Measurements from ENCODE around the gene GDPD5. TPM values are rescaled to one million over a fixed set of nuclear protein-coding genes. Genes with fewer than 3 reads are reported as not detected.

The GDPD5 gene, protein sequence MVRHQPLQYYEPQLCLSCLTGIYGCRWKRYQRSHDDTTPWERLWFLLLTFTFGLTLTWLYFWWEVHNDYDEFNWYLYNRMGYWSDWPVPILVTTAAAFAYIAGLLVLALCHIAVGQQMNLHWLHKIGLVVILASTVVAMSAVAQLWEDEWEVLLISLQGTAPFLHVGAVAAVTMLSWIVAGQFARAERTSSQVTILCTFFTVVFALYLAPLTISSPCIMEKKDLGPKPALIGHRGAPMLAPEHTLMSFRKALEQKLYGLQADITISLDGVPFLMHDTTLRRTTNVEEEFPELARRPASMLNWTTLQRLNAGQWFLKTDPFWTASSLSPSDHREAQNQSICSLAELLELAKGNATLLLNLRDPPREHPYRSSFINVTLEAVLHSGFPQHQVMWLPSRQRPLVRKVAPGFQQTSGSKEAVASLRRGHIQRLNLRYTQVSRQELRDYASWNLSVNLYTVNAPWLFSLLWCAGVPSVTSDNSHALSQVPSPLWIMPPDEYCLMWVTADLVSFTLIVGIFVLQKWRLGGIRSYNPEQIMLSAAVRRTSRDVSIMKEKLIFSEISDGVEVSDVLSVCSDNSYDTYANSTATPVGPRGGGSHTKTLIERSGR
- total RNA-seq, result 1 to 10 TPM; 5.1 to 9.3 (median 8.4) TPM

DNA sequence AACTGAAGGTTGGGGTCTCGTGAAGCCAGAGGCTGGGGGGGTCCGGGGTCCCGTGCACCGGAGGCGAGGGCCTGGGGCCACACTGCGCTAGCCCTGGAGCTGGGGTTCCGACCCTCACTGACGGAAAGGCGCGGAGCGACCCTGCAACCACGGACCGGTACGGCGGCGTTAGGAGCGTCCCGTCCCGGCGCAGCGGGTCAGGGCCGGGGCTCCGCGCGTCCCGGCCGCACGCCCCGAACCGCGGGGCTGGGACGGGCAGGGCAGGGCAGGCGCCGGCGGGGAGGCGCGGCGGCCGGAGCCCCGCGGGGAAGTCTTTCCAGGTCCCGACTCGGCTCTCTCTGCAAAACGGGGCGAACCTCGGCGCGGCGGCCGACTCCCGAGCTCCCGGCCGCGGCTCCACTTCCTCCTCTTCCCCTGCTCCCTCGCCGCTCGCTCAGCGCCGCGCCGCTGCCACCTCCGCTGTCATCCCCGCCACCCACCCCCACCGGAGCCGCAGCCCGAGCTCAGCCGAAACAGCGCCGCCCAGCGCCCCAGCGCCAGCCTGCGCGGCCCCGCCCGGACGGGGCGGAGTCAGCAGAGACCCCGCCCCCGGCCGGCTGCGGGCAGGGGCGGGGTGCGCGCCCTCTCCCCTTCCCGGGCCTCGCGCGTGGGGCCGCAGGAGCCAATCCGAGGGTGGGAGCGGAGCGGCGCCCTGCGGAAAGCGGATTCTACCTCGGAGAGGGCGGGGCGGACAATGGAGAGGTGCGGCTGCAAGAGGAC is at the start of gene GDPD5:
Gene GDPD5 (minus strand): TSS at position 509 of the 759 bp plus-strand sequence. CDS start 48,206 bp downstream, outside the sequence.
- Histone ChIP-seq H3K4me1 (peaks cover 13 to 34% (median 29%) of the 10 kb centered on the region in 4 donors), H3K27me3 (no peaks in the 10 kb centered on the region), H3K27ac (replicated peaks in 1 of 4) (peak within 1 kb of the TSS in 3 of 4 donors; percentile 26 to 52 (median 46)), H3K36me3 (no peaks in the 10 kb centered on the region), H3K4me3 (peak within 1 kb of the TSS; percentile 66 to 97 (median 74)), H3K9me3 (no peaks in the 10 kb centered on the region)
- intact Hi-C loops (cut with DNase I), result loop anchor here (5.0 kb wide), 1 partner anchor 128 kb away; the partner anchor contains the start of gene RPS3
- peak; percentile 93 for DNase-seq (ENCODE audit: extremely low spot score)
- TF ChIP-seq EP300 (IDR thresholded peaks at IDR 0.05) (no peak), POLR2AphosphoS5 (IDR thresholded peaks at IDR 0.05) (peak; percentile 31 to 51)
- TF ChIP-seq, protein P1, sequence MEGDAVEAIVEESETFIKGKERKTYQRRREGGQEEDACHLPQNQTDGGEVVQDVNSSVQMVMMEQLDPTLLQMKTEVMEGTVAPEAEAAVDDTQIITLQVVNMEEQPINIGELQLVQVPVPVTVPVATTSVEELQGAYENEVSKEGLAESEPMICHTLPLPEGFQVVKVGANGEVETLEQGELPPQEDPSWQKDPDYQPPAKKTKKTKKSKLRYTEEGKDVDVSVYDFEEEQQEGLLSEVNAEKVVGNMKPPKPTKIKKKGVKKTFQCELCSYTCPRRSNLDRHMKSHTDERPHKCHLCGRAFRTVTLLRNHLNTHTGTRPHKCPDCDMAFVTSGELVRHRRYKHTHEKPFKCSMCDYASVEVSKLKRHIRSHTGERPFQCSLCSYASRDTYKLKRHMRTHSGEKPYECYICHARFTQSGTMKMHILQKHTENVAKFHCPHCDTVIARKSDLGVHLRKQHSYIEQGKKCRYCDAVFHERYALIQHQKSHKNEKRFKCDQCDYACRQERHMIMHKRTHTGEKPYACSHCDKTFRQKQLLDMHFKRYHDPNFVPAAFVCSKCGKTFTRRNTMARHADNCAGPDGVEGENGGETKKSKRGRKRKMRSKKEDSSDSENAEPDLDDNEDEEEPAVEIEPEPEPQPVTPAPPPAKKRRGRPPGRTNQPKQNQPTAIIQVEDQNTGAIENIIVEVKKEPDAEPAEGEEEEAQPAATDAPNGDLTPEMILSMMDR (IDR thresholded peaks at IDR 0.05), result peak; percentile 53 to 61 (median 54)
- under 1% methylated on average over 42 of the region's 99 CpGs for WGBS

DNA sequence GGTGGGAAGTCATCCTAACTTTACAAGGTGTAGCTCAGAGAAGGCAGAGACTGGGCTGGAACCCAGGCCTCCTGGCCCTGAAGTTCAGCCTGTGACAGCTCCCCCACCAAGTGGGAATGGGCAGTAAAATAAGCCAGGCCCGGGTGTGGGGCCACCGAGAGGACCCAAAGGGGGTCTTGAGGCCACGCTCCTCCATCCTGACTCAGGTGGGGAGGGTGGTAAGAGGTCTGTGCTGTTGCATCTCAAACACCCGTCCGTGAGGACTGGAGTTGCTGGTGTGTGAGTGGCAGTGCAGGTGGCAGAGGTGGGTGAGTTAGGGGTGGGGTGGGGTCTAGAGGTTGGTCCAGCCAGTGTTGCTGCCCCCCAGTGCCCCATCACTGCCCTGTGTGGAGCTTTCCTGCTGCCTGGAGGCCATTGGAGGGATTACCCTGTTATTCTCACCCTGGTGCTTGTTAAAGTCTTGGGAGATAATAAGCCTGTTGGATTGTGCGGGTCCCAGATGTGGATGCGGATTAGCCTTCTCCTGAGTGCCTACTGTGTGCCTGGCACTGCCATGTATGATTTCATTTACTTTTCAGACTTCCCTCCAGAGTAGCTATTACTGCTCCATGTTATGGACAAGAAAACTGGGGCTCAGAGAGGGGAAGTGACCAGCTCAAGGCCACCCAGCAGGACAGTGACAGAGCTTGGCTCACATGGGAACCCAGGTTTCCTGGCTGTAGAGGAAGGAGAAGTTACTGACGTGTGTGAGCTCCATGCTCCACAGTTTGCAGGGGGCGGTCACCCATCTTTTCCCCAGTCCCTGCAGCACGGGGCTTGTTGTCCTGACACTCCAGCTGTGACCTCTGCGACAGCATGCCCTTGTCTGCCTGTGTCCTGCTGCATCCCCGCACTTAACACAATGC is 49.2 kb upstream of the GDPD5 start:
- Histone ChIP-seq H3K4me1 (peaks cover 29 to 59% (median 48%) of the 10 kb centered on the region in 4 donors), H3K27me3 (no peaks in the 10 kb centered on the region), H3K9me3 (no peaks in the 10 kb centered on the region), H3K36me3 (peaks cover 26 to 46% (median 42%) of the 10 kb centered on the region in 4 donors), H3K4me3 (no peak overlapping the region), H3K27ac (replicated peaks in 1 of 4) (peak overlapping the region in 3 of 4 donors; percentile 2 to 25 (median 4))
- 33% methylated on average over 2 of the region's 12 CpGs for WGBS
- TF ChIP-seq, protein P1 (IDR thresholded peaks at IDR 0.05), result peak in 2 of 3 experiments; percentile 10 to 30
- no peak for TF ChIP-seq POLR2AphosphoS5 (IDR thresholded peaks at IDR 0.05)
- intact Hi-C loops (cut with DNase I), result no loop called here
- DNase-seq (ENCODE audit: extremely low spot score), result no peak

DNA sequence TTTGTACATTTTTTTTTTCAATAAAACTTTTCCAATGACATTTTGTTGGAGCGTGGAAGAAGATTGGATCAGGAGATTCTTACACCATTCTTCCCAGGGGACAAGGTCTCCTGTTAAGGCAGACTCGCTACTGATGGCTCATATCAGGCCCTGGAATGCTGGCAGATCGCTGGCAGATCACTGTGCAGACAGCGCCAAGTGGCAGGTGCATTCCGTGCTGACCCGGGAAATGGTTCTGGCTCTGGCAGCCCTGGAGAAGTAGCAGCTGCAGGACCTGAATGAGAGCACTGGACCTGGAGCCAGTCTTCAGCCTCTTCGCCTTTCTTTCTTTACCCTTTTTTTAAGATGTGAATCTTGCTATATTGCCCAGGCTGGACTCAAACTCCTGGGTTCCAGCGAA is 47.0 kb upstream of the GDPD5 start:
- DNase-seq (ENCODE audit: extremely low spot score), result no peak

More for the DNA sequence above, 47.0 kb upstream of the GDPD5 start:
- Histone ChIP-seq H3K27me3 (no peaks in the 10 kb centered on the region), H3K4me1 (peaks cover 46 to 78% (median 62%) of the 10 kb centered on the region in 4 donors), H3K27ac (replicated peaks in 1 of 4) (peak overlapping the region; percentile 28 to 43 (median 40)), H3K9me3 (no peaks in the 10 kb centered on the region), H3K36me3 (peaks cover 47 to 68% (median 64%) of the 10 kb centered on the region in 4 donors), H3K4me3 (no peak overlapping the region)
- TF ChIP-seq POLR2A (IDR thresholded peaks at IDR 0.05; ENCODE audit: low read depth) (no peak), POLR2AphosphoS5 (IDR thresholded peaks at IDR 0.05) (peak in 1 of 2 donors; percentile 12), EP300 (IDR thresholded peaks at IDR 0.05) (no peak)
- TF ChIP-seq, protein P1 (IDR thresholded peaks at IDR 0.05), result no peak
- intact Hi-C loops (cut with DNase I), result no loop called here
- WGBS, result 52% methylated on average over 8 of the region's 8 CpGs
